HCT116 (cell line): ENCODE measurements around the gene MYBPC1.

ENCODE experiments used
- CEBPB ChIP-seq: IDR thresholded peaks from 2 replicates; pipeline ENCODE4 v1.6.1; 2012; ENCODE audit warnings: low read depth
- EGR1 ChIP-seq: IDR thresholded peaks from 2 replicates; pipeline ENCODE4 v1.6.1; 2012; ENCODE audit warnings: low read depth
- EZH2 ChIP-seq: fragments of 200-600 bp; sonication (generic); IDR thresholded peaks from 2 replicates; pipeline ENCODE4 v1.6.1; 2017; ENCODE audit warnings: antibody characterized with exemption, mixed run types
- EZH2phosphoT487 ChIP-seq: fragments of 200-600 bp; IDR thresholded peaks from 2 replicates; pipeline ENCODE4 v1.6.1; 2018; ENCODE audit warnings: antibody characterized with exemption, borderline replicate concordance
- JUND ChIP-seq: IDR thresholded peaks from 2 replicates; pipeline ENCODE4 v1.6.1; 2012
- POLR2A ChIP-seq: IDR thresholded peaks from 2 replicates; pipeline ENCODE4 v1.7.0; 2011; ENCODE audit warnings: borderline replicate concordance; ENCODE audit not compliant: insufficient read depth, insufficient read length; ENCODE audit errors: extremely low read depth
- POLR2AphosphoS5 ChIP-seq: IDR thresholded peaks from 2 replicates; pipeline ENCODE4 v1.6.1; 2011; ENCODE audit warnings: mild to moderate bottlenecking, low read depth, low read length, moderate library complexity
- SIN3A ChIP-seq: IDR thresholded peaks from 2 replicates; pipeline ENCODE4 v1.6.1; 2012; ENCODE audit warnings: low read depth
- SP1 ChIP-seq: IDR thresholded peaks from 2 replicates; pipeline ENCODE4 v1.6.1; 2012; ENCODE audit warnings: low read depth
- TF ChIP-seq, protein P1 (sequence below), 3 experiments: fragments of 200-600 bp in 1 of 3; sonication (generic) in 1 of 3; IDR thresholded peaks in 2 of 3; conservative IDR thresholded peaks in 1 of 3; 2 replicates each; pipeline ENCODE4 v1.5.1; 2012 to 2017; ENCODE audit warnings: low read depth in 2 of 3, low read length in 2 of 3, antibody characterized with exemption in 1 of 3, borderline replicate concordance in 1 of 3, control low read depth in 1 of 3, mild to moderate bottlenecking in 1 of 3, mixed read lengths in 1 of 3, mixed run types in 1 of 3, moderate library complexity in 1 of 3; ENCODE audit not compliant: insufficient read depth in 1 of 3

DNA sequence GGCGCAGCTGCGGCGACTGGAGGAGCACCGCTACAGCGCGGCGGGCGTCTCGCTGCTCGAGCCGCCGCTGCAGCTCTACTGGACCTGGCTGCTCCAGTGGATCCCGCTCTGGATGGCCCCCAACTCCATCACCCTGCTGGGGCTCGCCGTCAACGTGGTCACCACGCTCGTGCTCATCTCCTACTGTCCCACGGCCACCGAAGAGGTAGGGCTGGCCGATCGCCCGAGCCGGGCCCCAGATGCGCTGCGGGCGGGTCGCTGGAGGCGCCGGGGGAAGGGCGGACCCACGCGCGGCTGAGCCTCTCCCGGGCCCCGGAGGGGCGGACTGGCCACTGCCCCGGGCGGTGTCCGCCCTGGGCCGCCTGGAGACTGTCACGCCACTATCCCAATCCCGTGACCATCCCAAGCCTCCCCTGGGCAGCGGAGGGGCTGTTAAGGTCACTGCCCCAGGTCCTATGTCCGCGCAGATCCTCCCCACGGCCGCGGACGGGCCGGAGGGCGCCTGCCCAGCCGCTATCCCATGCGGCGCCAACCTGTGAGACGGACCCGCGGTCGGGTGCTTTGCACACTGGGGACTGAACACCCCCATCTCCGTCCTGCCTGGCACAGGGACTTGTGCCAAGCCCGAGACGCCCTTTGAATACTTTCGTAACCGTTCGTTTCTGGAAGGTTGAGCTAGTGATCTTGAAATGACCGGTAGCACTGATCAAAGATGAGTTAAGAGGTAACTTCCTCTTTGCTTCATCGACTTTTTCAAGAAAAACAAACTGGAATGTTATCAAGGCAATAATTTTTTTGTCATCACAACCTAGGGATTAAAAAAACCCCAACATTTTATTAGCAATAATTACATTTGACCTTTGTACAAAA is 103.4 kb downstream of the MYBPC1 start:
- TF ChIP-seq, protein P1, sequence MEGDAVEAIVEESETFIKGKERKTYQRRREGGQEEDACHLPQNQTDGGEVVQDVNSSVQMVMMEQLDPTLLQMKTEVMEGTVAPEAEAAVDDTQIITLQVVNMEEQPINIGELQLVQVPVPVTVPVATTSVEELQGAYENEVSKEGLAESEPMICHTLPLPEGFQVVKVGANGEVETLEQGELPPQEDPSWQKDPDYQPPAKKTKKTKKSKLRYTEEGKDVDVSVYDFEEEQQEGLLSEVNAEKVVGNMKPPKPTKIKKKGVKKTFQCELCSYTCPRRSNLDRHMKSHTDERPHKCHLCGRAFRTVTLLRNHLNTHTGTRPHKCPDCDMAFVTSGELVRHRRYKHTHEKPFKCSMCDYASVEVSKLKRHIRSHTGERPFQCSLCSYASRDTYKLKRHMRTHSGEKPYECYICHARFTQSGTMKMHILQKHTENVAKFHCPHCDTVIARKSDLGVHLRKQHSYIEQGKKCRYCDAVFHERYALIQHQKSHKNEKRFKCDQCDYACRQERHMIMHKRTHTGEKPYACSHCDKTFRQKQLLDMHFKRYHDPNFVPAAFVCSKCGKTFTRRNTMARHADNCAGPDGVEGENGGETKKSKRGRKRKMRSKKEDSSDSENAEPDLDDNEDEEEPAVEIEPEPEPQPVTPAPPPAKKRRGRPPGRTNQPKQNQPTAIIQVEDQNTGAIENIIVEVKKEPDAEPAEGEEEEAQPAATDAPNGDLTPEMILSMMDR (IDR thresholded peaks at IDR 0.05 in 2 of 3, conservative IDR thresholded peaks at IDR 0.05 in 1 of 3; ENCODE audit: borderline replicate concordance in 1 of 3, insufficient read depth in 1 of 3, low read depth in 2 of 3, low read length in 2 of 3) = no peak
- TF ChIP-seq JUND = no peak
- TF ChIP-seq EGR1 = no peak
- TF ChIP-seq POLR2AphosphoS5 = no peak
- TF ChIP-seq POLR2A = no peak
- TF ChIP-seq EZH2phosphoT487 = no peak
- no peak for TF ChIP-seq EZH2
- TF ChIP-seq SIN3A = no peak
- no peak; the same call in 1 of the 2 replicates for TF ChIP-seq CEBPB
- TF ChIP-seq SP1 = no peak
